SHP77 treated with DMSO at 0.1 percent for 48 hours (cell line): ENCODE measurements around the gene TSN.
A peak's percentile ranks its signal among the peaks of the same experiment; 100 is the strongest.
"Not testable (repeated sequence)": the region's sequence is repeated elsewhere in the genome, so short reads cannot be mapped to it uniquely, and the experiment has no call there.

Experiments
- DNase-seq: peaks from one replicate; lab custom pipeline; 2025; lab: John Stamatoyannopoulos, UW

Gene TSN

GRCh38 chr2:121803503-121803902 is 48.1 kb downstream of the TSN start:
- peak; percentile 67 for DNase-seq

- DNase-seq: peak; percentile 83
These were observed 48.9 kb downstream of the TSN start for GRCh38 chr2:121804340-121804739.

- no peak for DNase-seq
These were observed 49.7 kb downstream of the TSN start for GRCh38 chr2:121804997-121805765.

GRCh38 chr2:121805766-121806143 is 50.3 kb downstream of the TSN start:
- DNase-seq: no peak

GRCh38 chr2:121807771-121808170 is 52.3 kb downstream of the TSN start:
- not testable (repeated sequence) for DNase-seq

GRCh38 chr2:121809607-121810006 is 54.2 kb downstream of the TSN start:
- no peak for DNase-seq

GRCh38 chr2:121810959-121811853 is 55.8 kb downstream of the TSN start:
- peak; percentile 73 for DNase-seq

GRCh38 chr2:121813083-121813482 is 57.6 kb downstream of the TSN start:
- DNase-seq: not testable (repeated sequence)

GRCh38 chr2:121815216-121815615 is 59.8 kb downstream of the TSN start:
- no peak for DNase-seq

GRCh38 chr2:121816797-121817196 is 61.3 kb downstream of the TSN start:
- DNase-seq: no peak

- not testable (repeated sequence) for DNase-seq
These were observed 61.9 kb downstream of the TSN start for GRCh38 chr2:121817304-121817703.
